GM23338 (cell line): ENCODE results near the gene AMELY. TPM values are rescaled to one million over a fixed set of nuclear protein-coding genes. Genes with fewer than 3 reads are reported as not detected.

Experiments
- ATAC-seq: fragments of 200-7000 bp; cut with Tn5 transposase; 3 replicates; pipeline ENCODE4 v1.9.1; 2020
- DNase-seq: peaks from one replicate; pipeline ENCODE4 v3.0.0-alpha.2; 2015; ENCODE audit warnings: low spot score
- H2AFZ ChIP-seq: fragments of 200-600 bp; sonication (generic); 2 replicates; pipeline ENCODE4 v1.8.0; 2016; ENCODE audit warnings: antibody characterized with exemption, mild to moderate bottlenecking, moderate library complexity
- H3F3A ChIP-seq: fragments of 200-600 bp; sonication (generic); replicated peaks from 2 replicates; pipeline ENCODE4 v1.8.0; 2017; ENCODE audit warnings: antibody characterized with exemption, mixed run types, low read depth
- H3K27ac ChIP-seq: fragments of 200-600 bp; sonication (generic); 2 replicates; pipeline ENCODE4 v1.6.1; 2016; ENCODE audit warnings: low read depth
- H3K27me3 ChIP-seq: fragments of 200-600 bp; sonication (generic); 2 replicates; pipeline ENCODE4 v1.8.0; 2016; ENCODE audit warnings: mild to moderate bottlenecking, mixed run types, moderate library complexity; ENCODE audit not compliant: insufficient read depth
- H3K36me3 ChIP-seq: fragments of 200-600 bp; sonication (generic); 2 replicates; pipeline ENCODE4 v1.8.0; 2016; ENCODE audit warnings: mild to moderate bottlenecking; ENCODE audit not compliant: insufficient read depth
- H3K4me1 ChIP-seq: fragments of 200-600 bp; sonication (generic); 2 replicates; pipeline ENCODE4 v1.8.0; 2016; ENCODE audit warnings: mild to moderate bottlenecking, moderate library complexity; ENCODE audit not compliant: insufficient read depth
- H3K4me2 ChIP-seq: fragments of 200-600 bp; sonication (generic); 2 replicates; pipeline ENCODE4 v1.7.1; 2017; ENCODE audit warnings: mixed run types
- H3K4me3 ChIP-seq: fragments of 200-600 bp; sonication (generic); 2 replicates; pipeline ENCODE4 v1.6.1; 2016; ENCODE audit warnings: mixed run types
- H3K79me2 ChIP-seq: fragments of 200-600 bp; sonication (generic); replicated peaks from 2 replicates; pipeline ENCODE4 v1.8.0; 2017; ENCODE audit warnings: mild to moderate bottlenecking; ENCODE audit not compliant: insufficient read depth
- H3K9me2 ChIP-seq: fragments of 200-600 bp; sonication (generic); 2 replicates; pipeline ENCODE4 v1.8.0; 2017; ENCODE audit not compliant: insufficient read depth
- H4K20me1 ChIP-seq: fragments of 200-600 bp; sonication (generic); replicated peaks from 2 replicates; pipeline ENCODE4 v1.8.0; 2017; ENCODE audit warnings: mild to moderate bottlenecking; ENCODE audit not compliant: insufficient read depth
- H3K27ac Mint-ChIP-seq: 2 replicates; pipeline ENCODE4 v1.8.0; 2020; ENCODE audit warnings: inconsistent platforms, mild to moderate bottlenecking, moderate library complexity, mixed read lengths
- H3K27me3 Mint-ChIP-seq: 3 replicates; pipeline ENCODE4 v1.8.0; 2022; ENCODE audit warnings: low read depth, mild to moderate bottlenecking, moderate library complexity, mixed read lengths, inconsistent platforms; ENCODE audit not compliant: insufficient read depth, poor library complexity
- H3K36me3 Mint-ChIP-seq: 3 replicates; pipeline ENCODE4 v1.8.0; 2021; ENCODE audit warnings: low read depth, mild to moderate bottlenecking, inconsistent platforms, moderate library complexity, mixed read lengths
- H3K4me1 Mint-ChIP-seq: 3 replicates; pipeline ENCODE4 v1.8.0; 2020; ENCODE audit warnings: mild to moderate bottlenecking, inconsistent platforms, mixed read lengths
- H3K4me3 Mint-ChIP-seq: 3 replicates; pipeline ENCODE4 v1.8.0; 2021; ENCODE audit warnings: moderate library complexity, mild to moderate bottlenecking, inconsistent platforms, mixed read lengths
- H3K9me3 Mint-ChIP-seq: 3 replicates; pipeline ENCODE4 v1.8.0; 2020; ENCODE audit warnings: moderate library complexity, mild to moderate bottlenecking, inconsistent platforms, mixed read lengths
- CREB1 ChIP-seq: fragments of 250-450 bp; sonication (Bioruptor Pico); IDR thresholded peaks from 2 replicates; pipeline ENCODE4 v1.5.0; 2020; ENCODE audit warnings: low read depth, mild to moderate bottlenecking, moderate library complexity
- EZH2 ChIP-seq: fragments of 200-600 bp; sonication (generic); IDR thresholded peaks from one replicate; pipeline ENCODE4 v1.8.0; 2017; ENCODE audit warnings: antibody characterized with exemption, mild to moderate bottlenecking, low read depth; ENCODE audit not compliant: unreplicated experiment
- EZH2phosphoT487 ChIP-seq: fragments of 200-600 bp; sonication (generic); IDR thresholded peaks from one replicate; pipeline ENCODE4 v1.8.1; 2018; ENCODE audit warnings: antibody characterized with exemption; ENCODE audit not compliant: unreplicated experiment
- JUNB ChIP-seq: IDR thresholded peaks from one replicate; pipeline ENCODE4 v1.6.1; 2016; ENCODE audit warnings: antibody characterized with exemption; ENCODE audit not compliant: unreplicated experiment
- NANOG ChIP-seq: IDR thresholded peaks from 2 replicates; pipeline ENCODE4 v1.6.1; 2016; ENCODE audit warnings: antibody characterized with exemption, borderline replicate concordance
- POLR2AphosphoS5 ChIP-seq: IDR thresholded peaks from 2 replicates; pipeline ENCODE4 v1.6.1; 2016; ENCODE audit warnings: antibody characterized with exemption, low read depth
- ZNF114 ChIP-seq: fragments of 250-450 bp; sonication (Bioruptor Pico); IDR thresholded peaks from 2 replicates; pipeline ENCODE4 v1.5.0; 2020; ENCODE audit warnings: mild to moderate bottlenecking, moderate library complexity
- ZNF331 ChIP-seq: fragments of 250-450 bp; sonication (Bioruptor Pico); IDR thresholded peaks from 2 replicates; pipeline ENCODE4 v1.5.0; 2020; ENCODE audit warnings: low read depth, mild to moderate bottlenecking, moderate library complexity
- polyA plus RNA-seq: library from polyadenylated mRNA; unstranded; fragments of >200 nt; fragmentation: Nextera tagmentation; extraction: Ambion mirVana; gene quantifications from 2 replicates; pipeline ENCODE4 v1.2.1, GENCODE V29; 2016
- total RNA-seq: library from RNA; depleted of rRNA; stranded (reverse); fragments of >200 nt; shearing (Covaris generic); gene quantifications from 2 replicates; pipeline ENCODE4 v1.2.3, GENCODE V29; 2014
- TF ChIP-seq, protein P1 (sequence below): IDR thresholded peaks from one replicate; pipeline ENCODE4 v1.6.1; 2018; ENCODE audit warnings: antibody characterized with exemption; ENCODE audit not compliant: unreplicated experiment
- TF ChIP-seq, protein P2 (sequence below): IDR thresholded peaks from 2 replicates; pipeline ENCODE4 v1.6.1; 2016; ENCODE audit warnings: antibody characterized with exemption
- TF ChIP-seq, protein P3 (sequence below), 2 experiments: fragments of 200-600 bp in 1 of 2; sonication (generic) in 1 of 2; conservative IDR thresholded peaks; 2 replicates each; pipeline versions ENCODE4 v1.5.1 to v1.6.1; 2016 to 2017; ENCODE audit warnings: antibody characterized with exemption in 2 of 2, low read depth in 2 of 2, mild to moderate bottlenecking in 2 of 2, moderate library complexity in 1 of 2
- TF ChIP-seq, protein P4 (sequence below): fragments of 250-450 bp; sonication (Bioruptor Pico); IDR thresholded peaks from 2 replicates; pipeline ENCODE4 v1.5.0; 2020; ENCODE audit warnings: mild to moderate bottlenecking, moderate library complexity

The AMELY gene
- total and polyA plus RNA-seq, 2 experiments from 2014 or later = not detected

DNA sequence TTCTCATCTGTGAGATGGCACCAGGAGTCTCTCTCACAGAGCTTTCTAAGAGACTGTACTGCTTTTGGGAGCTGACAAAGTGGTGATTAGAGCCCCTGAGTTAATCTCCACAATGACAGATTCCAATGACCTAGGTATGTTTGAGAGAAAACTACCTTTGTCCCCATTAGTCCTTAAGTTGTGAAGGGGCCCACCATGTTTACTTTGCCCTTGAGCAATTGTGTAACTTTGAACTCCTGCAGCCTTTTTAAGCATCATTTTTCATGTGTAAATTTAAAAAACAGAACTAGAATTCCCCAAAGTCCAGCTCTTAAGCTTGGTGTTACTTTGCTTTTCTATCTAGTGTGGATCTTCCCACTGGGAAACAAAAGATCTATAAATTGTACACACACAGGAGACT is 1.8 kb upstream of the AMELY start:
- TF ChIP-seq CREB1 (CRISPR knock-in tag) = no peak
- TF ChIP-seq EZH2phosphoT487 = no peak
- no peak for TF ChIP-seq ZNF114 (CRISPR knock-in tag)
- TF ChIP-seq, protein P1, sequence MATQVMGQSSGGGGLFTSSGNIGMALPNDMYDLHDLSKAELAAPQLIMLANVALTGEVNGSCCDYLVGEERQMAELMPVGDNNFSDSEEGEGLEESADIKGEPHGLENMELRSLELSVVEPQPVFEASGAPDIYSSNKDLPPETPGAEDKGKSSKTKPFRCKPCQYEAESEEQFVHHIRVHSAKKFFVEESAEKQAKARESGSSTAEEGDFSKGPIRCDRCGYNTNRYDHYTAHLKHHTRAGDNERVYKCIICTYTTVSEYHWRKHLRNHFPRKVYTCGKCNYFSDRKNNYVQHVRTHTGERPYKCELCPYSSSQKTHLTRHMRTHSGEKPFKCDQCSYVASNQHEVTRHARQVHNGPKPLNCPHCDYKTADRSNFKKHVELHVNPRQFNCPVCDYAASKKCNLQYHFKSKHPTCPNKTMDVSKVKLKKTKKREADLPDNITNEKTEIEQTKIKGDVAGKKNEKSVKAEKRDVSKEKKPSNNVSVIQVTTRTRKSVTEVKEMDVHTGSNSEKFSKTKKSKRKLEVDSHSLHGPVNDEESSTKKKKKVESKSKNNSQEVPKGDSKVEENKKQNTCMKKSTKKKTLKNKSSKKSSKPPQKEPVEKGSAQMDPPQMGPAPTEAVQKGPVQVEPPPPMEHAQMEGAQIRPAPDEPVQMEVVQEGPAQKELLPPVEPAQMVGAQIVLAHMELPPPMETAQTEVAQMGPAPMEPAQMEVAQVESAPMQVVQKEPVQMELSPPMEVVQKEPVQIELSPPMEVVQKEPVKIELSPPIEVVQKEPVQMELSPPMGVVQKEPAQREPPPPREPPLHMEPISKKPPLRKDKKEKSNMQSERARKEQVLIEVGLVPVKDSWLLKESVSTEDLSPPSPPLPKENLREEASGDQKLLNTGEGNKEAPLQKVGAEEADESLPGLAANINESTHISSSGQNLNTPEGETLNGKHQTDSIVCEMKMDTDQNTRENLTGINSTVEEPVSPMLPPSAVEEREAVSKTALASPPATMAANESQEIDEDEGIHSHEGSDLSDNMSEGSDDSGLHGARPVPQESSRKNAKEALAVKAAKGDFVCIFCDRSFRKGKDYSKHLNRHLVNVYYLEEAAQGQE = no peak
- TF ChIP-seq, protein P2, sequence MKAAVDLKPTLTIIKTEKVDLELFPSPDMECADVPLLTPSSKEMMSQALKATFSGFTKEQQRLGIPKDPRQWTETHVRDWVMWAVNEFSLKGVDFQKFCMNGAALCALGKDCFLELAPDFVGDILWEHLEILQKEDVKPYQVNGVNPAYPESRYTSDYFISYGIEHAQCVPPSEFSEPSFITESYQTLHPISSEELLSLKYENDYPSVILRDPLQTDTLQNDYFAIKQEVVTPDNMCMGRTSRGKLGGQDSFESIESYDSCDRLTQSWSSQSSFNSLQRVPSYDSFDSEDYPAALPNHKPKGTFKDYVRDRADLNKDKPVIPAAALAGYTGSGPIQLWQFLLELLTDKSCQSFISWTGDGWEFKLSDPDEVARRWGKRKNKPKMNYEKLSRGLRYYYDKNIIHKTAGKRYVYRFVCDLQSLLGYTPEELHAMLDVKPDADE = no peak
- TF ChIP-seq, protein P3, sequence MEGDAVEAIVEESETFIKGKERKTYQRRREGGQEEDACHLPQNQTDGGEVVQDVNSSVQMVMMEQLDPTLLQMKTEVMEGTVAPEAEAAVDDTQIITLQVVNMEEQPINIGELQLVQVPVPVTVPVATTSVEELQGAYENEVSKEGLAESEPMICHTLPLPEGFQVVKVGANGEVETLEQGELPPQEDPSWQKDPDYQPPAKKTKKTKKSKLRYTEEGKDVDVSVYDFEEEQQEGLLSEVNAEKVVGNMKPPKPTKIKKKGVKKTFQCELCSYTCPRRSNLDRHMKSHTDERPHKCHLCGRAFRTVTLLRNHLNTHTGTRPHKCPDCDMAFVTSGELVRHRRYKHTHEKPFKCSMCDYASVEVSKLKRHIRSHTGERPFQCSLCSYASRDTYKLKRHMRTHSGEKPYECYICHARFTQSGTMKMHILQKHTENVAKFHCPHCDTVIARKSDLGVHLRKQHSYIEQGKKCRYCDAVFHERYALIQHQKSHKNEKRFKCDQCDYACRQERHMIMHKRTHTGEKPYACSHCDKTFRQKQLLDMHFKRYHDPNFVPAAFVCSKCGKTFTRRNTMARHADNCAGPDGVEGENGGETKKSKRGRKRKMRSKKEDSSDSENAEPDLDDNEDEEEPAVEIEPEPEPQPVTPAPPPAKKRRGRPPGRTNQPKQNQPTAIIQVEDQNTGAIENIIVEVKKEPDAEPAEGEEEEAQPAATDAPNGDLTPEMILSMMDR (conservative IDR thresholded peaks at IDR 0.05; ENCODE audit: low read depth in 2 of 2) = no peak
- no peak for TF ChIP-seq POLR2AphosphoS5
- TF ChIP-seq NANOG = no peak
- no peak for TF ChIP-seq JUNB
- TF ChIP-seq ZNF331 (CRISPR knock-in tag) = no peak
- TF ChIP-seq EZH2 = no peak
- TF ChIP-seq, protein P4, sequence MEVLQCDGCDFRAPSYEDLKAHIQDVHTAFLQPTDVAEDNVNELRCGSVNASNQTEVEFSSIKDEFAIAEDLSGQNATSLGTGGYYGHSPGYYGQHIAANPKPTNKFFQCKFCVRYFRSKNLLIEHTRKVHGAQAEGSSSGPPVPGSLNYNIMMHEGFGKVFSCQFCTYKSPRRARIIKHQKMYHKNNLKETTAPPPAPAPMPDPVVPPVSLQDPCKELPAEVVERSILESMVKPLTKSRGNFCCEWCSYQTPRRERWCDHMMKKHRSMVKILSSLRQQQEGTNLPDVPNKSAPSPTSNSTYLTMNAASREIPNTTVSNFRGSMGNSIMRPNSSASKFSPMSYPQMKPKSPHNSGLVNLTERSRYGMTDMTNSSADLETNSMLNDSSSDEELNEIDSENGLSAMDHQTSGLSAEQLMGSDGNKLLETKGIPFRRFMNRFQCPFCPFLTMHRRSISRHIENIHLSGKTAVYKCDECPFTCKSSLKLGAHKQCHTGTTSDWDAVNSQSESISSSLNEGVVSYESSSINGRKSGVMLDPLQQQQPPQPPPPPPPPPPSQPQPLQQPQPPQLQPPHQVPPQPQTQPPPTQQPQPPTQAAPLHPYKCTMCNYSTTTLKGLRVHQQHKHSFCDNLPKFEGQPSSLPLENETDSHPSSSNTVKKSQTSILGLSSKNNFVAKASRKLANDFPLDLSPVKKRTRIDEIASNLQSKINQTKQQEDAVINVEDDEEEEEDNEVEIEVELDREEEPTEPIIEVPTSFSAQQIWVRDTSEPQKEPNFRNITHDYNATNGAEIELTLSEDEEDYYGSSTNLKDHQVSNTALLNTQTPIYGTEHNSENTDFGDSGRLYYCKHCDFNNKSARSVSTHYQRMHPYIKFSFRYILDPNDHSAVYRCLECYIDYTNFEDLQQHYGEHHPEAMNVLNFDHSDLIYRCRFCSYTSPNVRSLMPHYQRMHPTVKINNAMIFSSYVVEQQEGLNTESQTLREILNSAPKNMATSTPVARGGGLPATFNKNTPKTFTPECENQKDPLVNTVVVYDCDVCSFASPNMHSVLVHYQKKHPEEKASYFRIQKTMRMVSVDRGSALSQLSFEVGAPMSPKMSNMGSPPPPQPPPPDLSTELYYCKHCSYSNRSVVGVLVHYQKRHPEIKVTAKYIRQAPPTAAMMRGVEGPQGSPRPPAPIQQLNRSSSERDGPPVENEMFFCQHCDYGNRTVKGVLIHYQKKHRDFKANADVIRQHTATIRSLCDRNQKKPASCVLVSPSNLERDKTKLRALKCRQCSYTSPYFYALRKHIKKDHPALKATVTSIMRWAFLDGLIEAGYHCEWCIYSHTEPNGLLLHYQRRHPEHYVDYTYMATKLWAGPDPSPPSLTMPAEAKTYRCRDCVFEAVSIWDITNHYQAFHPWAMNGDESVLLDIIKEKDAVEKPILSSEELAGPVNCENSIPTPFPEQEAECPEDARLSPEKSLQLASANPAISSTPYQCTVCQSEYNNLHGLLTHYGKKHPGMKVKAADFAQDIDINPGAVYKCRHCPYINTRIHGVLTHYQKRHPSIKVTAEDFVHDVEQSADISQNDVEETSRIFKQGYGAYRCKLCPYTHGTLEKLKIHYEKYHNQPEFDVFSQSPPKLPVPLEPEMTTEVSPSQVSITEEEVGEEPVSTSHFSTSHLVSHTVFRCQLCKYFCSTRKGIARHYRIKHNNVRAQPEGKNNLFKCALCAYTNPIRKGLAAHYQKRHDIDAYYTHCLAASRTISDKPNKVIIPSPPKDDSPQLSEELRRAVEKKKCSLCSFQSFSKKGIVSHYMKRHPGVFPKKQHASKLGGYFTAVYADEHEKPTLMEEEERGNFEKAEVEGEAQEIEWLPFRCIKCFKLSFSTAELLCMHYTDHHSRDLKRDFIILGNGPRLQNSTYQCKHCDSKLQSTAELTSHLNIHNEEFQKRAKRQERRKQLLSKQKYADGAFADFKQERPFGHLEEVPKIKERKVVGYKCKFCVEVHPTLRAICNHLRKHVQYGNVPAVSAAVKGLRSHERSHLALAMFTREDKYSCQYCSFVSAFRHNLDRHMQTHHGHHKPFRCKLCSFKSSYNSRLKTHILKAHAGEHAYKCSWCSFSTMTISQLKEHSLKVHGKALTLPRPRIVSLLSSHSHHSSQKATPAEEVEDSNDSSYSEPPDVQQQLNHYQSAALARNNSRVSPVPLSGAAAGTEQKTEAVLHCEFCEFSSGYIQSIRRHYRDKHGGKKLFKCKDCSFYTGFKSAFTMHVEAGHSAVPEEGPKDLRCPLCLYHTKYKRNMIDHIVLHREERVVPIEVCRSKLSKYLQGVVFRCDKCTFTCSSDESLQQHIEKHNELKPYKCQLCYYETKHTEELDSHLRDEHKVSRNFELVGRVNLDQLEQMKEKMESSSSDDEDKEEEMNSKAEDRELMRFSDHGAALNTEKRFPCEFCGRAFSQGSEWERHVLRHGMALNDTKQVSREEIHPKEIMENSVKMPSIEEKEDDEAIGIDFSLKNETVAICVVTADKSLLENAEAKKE (CRISPR knock-in tag) = no peak
- Mint-ChIP-seq H3K36me3 (peaks cover 55% of the 10 kb centered on the region), H3K27me3 (peaks cover 2% of the 10 kb centered on the region), H3K9me3 (peaks cover 4% of the 10 kb centered on the region; the same call in 1 of the 3 replicates), H3K4me1 (peaks cover 18% of the 10 kb centered on the region), H3K27ac (no peak overlapping the region), H3K4me3 (peak overlapping the region; percentile 27; the same call in 1 of the 3 replicates)
- no peaks in the 10 kb centered on the region for H3F3A ChIP-seq
- H3K9me2 ChIP-seq = no peaks in the 10 kb centered on the region
- peaks cover 20% of the 10 kb centered on the region for H3K79me2 ChIP-seq
- H3K4me3 ChIP-seq = no peak overlapping the region
- H3K27me3 ChIP-seq = peaks cover 11% of the 10 kb centered on the region; the same call in 1 of the 2 replicates
- H2AFZ ChIP-seq = no peak overlapping the region
- DNase-seq = no peak
- ATAC-seq = no peak
- no peaks in the 10 kb centered on the region for H3K36me3 ChIP-seq
- no peak overlapping the region for H3K27ac ChIP-seq
- H4K20me1 ChIP-seq = 0 out of 2 replicates have a peak, but pooled peaks cover 5% of the 10 kb centered on the region
- H3K4me2 ChIP-seq = no peak overlapping the region
- H3K4me1 ChIP-seq = peaks cover 4% of the 10 kb centered on the region; the same call in 1 of the 2 replicates
